Stimulated activated CD8-positive, alpha-beta memory T cell treated with anti-CD3 and anti-CD28 coated beads, Interleukin-15, amount 100 ng/mL, for 48 hours (primary cell): Measurements from ENCODE around the gene PPP2R3A.
"Not testable (repeated sequence)": the region's sequence is repeated elsewhere in the genome, so short reads cannot be mapped to it uniquely, and the experiment has no call there.

Source experiments
- DNase-seq, 2 donors: peaks; one replicate each; pipeline ENCODE4 v3.0.0-alpha.2; 2020; ENCODE audit warnings: low read depth in 2 of 2

PPP2R3A gene

GRCh38 chr3:136093771-136094170 lies 128.2 kb downstream of the PPP2R3A start:
- no peak for DNase-seq

GRCh38 chr3:136105044-136105443 lies 139.5 kb downstream of the PPP2R3A start:
- no peak for DNase-seq

GRCh38 chr3:136106101-136106500 lies 140.6 kb downstream of the PPP2R3A start:
- no peak for DNase-seq

- DNase-seq, result no peak
Measured at GRCh38 chr3:136109499-136109898, 144.0 kb downstream of the PPP2R3A start.

- DNase-seq, result no peak
Measured at GRCh38 chr3:136110481-136110880, 145.0 kb downstream of the PPP2R3A start.

DNA sequence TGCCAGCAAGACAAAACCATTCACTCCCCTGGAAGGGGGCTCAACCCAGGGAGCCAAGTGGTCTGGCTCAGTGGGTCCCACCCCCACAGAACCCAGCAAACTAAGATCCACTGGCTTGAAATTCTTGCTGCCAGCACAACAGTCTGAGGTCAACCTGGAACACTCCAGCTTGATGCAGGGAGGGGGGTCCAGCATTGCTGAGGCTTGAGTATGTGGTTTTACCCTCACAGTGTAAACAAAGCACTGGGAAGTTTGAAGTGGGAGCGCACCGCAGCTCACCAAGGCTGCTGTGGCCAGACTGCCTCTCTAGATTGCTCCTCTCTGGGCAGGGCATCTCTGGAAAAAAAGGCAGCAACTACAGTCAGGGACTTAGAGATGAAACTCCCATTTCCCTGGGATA lies 148.9 kb downstream of the PPP2R3A start:
- no peak for DNase-seq

DNA sequence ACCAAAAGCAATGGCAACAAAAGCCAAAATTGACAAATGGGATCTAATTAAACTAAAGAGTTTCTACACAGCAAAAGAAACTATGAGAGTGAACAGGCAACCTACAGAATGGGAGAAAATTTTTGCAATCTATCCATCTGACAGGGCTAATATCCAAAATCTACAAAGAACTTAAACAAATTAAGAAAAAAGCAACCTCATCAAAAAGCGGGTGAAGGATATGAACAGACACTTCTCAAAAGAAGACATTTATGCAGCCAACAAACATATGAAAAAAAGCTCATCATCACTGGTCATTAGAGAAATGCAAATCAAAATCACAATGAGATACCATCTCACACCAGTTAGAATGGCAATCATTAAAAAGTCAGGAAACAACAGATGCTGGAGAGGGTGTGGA lies 153.8 kb downstream of the PPP2R3A start:
- not testable (repeated sequence) for DNase-seq

GRCh38 chr3:136119783-136120182 lies 154.3 kb downstream of the PPP2R3A start:
- not testable (repeated sequence) for DNase-seq

DNA sequence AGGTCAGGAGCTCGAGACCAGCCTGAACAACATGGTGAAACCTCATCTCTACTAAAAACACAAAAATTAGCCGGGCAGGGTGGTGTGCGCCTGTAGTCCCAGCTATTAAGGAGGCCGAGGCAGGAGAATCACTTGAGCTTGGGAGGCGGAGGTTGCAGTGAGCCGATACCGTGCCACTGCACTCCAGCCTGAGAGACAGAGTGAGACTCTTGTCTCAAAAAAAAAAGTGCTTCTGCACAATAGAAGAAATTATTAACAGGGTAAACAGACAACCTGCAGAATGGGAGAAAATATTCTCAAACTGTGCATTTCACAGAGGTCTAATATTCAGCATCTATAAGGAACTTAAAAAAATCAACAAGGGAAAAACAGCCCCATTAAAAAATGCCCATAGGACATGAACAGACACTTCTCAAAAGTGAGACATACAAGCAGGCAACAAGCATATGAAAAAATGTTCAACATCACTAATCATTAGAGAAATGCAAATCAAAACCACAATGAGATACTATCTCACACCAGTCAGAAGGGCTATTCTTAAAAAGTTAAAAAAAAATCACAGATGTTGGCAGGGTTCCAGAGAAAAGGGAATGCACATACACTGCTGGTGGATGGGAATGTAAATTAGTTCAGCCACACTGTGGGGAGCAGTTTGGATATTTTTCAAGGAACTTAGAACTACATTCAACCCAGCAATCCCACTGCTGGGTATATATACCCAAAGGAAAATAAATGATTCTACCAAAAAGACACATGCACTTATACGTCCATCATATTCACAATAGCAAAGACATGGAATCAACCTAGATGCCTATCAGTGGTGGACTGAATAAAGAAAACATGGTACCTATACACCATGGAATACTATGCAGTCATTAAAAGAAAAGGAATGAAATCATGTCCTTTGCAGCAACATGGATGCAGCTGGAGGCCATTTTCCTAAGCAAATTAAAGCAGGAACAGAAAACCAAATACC lies 155.1 kb downstream of the PPP2R3A start:
- no peak for DNase-seq

DNA sequence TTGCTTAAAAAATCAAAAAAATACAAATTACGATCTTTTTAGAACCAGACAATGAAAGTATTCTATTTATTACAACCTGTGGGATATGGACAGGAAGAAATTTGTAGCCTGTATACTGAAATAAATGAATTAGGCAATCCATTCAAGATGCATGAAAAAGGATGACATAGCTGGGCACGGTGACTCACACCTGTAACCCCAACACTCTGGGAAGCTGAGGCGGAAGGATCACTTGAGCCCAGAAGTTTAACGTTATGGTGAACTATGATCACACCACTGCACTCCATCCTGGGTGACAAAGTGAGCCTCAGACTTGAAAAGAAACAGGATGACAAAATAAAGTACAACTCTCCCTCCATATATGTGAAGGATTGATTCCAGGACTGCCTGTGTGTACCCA lies 156.5 kb downstream of the PPP2R3A start:
- no peak for DNase-seq

GRCh38 chr3:136131647-136132046 lies 166.1 kb downstream of the PPP2R3A start:
- DNase-seq, result not testable (repeated sequence)

DNA sequence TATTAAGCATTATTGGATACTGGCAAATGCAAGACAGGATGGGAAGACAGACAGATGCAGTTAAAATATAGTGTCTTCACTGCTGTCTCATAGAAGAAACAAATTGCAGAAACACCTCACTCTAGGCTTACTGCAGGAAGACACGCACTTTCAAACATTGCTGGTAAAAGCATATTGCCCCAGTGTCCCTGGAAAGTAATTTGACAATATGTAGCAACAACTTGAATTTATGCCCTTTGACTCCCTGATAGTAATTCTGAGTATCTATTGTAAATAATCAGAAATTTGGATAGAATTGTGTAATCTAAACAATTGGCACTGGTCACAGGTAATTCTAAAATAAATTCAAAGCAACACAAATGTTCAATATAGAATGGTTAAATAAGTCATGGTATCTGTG lies 168.6 kb downstream of the PPP2R3A start:
- no peak for DNase-seq

DNA sequence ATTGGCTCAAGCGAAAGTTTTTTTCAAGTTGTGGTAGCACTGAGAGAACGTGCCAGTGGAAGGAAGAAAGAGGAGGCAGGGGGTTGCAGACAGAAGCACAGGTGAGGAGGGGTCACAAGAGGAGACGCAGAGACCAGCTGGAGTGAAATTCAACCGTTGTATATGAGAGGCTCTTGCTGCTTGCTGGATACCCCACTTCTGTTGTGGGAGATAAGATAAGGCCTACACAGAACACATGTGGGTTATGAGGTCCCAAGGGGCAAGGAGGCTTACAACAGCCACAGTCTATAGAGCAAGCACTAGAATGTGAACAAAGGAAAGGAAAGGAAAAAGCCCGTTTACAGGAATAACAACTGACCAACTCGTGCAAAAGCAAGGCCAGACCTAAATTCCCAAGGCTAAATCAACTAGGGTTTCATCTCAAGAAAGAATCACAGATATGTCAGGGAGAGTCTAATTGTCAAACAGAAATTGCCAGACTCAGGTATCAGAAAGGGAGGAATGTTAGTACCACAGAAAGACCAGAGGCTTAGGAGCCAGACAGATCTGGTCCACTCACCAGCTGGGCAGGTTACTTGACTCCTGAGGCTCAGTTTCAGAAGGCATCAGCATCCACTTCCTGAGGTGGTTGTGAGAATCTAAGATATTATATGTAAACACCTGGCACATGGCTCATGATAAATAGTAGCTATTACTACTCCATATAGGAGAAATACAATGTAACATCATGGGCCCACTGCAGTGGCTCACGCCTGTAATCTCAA lies 169.7 kb downstream of the PPP2R3A start:
- DNase-seq, result no peak

- no peak for DNase-seq
Measured at GRCh38 chr3:136136454-136136853, 170.9 kb downstream of the PPP2R3A start.

DNA sequence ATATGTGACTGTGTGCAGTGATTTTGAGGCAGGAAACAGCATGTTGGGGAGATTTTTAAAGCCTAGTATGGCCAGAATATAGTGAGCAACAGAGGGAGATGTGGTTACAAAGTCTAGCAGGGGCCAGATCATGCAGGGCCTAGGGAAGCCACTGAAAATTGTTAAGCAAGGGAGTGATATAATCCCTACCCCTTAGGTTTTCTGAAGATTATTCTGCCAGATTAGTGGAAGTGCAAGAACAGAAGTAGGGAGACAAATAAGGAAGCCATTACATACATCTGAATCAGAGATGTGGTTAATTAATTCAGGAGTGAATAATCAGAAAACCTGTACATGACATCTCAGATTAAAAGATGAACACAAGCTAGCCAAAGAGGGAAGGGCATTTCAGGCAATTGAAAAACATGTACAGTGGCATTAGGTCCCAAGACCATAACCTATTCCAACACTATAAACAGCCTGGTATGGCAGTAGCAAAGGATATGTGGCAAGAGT lies 175.8 kb downstream of the PPP2R3A start:
- no peak for DNase-seq

- DNase-seq, result no peak
Measured at GRCh38 chr3:136141891-136142290, 176.4 kb downstream of the PPP2R3A start.

DNA sequence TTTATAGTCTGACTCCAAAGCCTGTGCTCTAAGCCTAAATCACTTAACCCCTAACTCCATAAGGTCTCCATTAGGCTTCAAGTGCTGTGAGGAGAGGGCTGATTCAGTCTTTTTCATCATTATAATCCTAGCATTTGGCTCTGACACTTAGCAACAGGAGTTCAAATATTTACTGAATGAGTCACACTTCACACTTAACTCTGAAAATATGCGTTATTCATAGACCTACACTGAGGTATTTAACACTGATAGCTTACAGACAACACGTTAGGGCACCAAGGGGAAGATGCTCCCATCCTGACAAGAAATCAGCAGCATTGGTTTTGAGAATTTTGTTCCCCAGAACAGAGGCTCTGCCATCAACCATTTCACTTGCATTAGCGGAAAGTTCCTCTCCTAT lies 177.1 kb downstream of the PPP2R3A start:
- DNase-seq, result no peak

DNA sequence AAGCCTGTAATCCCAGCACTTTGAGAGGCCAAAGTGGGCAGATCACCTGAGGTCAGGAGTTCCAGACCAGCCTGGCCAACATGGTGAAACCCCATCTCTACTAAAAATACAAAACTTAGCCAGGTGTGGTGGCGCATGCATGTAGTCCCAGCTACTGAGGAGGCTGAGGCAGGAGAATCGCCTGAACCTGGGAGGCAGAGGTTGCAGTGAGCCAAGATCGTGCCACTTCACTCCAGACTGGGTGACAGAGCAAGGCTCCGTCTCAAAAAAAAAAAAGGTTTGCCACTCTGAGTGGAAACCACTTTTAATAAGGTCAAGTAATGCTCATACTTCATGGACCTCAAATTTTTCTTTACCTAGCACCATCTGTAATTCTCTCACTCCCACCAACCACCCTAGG lies 178.9 kb downstream of the PPP2R3A start:
- DNase-seq, result not testable (repeated sequence)

DNA sequence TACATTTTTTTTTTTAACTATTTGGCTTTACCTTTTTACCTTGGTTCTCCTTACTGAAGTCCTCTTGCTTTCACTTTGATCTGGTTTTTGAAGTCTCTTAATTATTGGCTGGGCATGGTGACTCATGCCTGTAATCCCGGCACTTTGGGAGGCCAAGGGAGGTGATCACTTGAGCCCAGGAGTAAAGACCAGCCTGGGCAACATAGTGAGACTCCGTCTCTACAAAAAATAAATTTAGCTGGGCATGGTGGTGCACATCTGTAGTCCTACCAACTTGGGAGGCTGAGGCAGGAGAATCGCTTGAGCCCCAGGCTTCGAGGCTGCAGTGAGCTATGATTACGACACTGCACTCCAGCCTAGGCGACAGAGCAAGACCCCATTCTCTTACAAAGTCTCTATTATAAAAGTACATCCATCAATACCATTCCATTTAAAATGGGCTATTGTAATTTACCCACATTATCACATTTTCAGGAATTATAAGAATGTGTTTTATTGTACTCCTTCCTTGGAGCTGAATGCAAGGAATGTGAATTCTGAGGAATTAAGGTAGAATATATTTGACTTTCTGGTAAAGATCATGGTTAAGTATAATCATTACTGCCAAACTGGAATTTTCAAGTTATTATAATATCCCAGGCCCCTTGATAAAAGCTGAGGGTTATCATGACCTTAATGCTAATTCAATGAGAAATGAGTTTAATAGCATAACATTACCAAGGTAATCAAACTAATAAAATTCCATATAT lies 181.6 kb downstream of the PPP2R3A start:
- DNase-seq, result no peak

DNA sequence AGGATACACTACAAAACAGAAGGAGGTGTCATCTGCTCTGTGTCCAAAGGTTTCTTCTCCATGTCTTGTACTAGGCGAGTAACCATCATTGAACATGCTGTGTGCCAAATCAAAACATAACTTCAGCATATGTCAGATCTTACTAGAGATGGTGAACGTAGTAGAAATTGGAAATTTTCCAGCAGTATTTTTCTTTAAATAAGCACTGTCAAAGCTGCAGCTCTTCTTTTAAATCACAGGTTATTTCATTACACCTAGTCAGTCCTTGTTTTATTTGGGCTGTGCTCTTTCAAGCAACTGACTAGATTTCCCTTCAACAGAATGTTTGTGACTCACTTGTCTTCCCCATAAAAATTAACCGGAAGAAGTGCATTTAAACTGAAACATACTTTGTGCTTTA lies 184.1 kb downstream of the PPP2R3A start:
- no peak for DNase-seq

GRCh38 chr3:136151219-136151618 lies 185.7 kb downstream of the PPP2R3A start:
- no peak for DNase-seq
